GM19351 (cell line): ENCODE results near the gene ZFAND4.
"Not testable (repeated sequence)": the region's sequence is repeated elsewhere in the genome, so short reads cannot be mapped to it uniquely, and the experiment has no call there.

Experiments
- ATAC-seq: cut with Tn5 transposase; IDR thresholded peaks from one replicate; pipeline ENCODE4 v1.9.1; 2021; ENCODE audit warnings: mild to moderate bottlenecking, moderate library complexity; ENCODE audit not compliant: unreplicated experiment

ZFAND4 gene

DNA sequence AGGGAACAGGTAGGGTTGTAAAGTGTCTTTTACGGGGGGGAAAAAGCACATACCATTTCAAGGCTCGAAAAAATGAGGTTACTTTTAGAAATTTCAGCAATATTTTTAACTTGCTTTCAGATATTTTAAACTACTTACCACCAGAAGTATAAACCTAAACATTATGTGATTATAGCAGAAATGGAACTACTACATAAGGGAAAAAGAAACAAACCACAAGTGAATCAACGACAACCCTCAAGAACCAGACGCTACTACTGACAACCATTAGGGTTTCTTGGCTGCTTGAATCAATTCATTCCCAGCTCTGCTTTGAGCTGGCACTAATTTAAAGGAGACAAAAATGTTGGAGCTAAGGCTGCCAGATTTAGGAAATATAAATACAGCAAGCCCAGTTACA, 80.1 kb downstream of the ZFAND4 start:
- ATAC-seq: no peak

DNA sequence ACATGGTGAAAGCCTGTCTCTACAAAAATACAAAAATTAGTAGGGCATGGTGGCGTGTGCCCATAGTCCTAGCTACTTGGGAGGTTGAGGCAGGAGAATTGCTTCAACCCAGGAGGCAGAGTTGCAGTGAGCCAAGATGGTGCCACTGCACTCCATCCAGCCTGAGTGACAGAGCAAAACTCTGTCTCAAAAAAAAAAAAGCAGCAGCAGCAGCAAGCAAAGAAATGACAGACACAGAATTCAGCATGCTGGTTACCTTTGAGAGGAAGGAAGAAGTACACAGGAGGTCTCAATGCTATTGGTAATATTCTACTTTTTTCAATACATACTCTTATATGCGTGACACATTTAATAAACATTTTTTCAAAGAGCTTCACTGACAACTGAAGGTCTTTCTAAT, 81.3 kb downstream of the ZFAND4 start:
- ATAC-seq: no peak

DNA sequence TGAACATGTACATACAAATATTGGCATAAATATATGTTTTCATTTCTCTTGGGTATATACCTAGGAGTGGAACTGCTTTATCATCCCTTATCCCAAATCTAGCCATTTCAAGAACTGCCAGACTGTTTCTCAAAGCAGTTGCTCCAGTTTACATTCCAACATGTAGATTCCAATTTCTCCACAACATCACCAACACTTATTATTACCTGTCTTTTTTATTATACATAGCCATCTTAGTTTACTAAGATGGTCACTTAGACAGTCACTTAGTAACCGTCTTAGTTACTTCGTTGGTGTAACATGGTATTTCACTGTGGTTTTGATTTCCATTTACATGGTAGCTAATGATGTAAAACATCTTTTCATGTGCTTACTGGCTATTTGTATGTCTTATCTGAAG, 82.7 kb downstream of the ZFAND4 start:
- no peak for ATAC-seq

DNA sequence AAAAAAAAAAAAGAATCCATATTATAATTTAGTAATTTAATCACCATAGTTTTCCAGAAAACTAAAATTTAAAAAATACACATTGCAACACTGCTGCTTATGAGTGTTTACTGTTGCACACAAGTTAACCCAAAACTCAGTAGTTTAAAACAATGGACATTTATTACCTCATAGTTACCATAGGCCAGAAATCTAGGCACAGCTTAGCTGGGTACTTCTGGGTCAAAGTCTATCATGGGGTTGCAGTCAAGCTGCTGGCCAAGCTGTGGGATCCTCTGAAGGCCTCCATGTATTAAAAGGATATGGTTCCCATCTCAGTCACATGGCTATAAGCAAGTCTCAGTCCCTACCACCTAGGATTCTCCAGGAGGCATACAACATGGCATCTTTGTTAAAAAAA, 83.6 kb downstream of the ZFAND4 start:
- ATAC-seq: no peak

DNA sequence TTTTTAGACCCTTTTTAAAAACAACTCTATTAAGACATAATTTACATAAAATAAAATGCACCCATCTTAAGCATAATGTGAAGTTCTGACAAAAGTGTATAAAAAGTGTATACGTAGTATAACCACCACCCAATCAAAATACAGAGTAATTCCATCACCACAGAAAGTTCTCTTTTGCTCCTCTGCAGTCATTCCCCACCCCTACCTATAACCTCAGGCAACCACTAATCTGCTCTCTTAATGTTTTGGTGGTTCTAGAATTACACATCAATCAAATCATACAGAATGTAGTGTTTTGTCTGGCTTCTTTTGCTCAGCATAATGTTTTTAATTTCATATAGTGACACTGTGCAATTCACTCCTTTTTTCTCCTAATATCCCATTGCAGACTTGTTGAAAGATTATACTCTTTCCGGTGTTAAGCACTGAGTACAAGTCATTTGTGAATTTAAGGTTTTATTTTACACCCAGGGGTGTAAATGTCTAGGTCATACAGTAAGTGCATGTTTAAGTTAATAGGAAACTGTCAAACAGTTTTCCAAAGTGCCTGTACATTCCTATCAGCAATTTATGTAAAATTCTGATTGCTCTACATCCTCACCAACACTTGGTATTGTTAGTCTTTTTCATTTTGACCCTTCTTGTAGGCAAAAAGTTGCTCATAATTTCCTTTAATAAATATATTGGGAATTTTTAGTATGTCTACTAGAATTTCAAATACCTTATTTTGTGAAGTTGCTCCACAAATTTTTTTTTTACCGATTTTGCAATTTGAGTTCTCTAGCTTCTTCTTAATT, 86.3 kb downstream of the ZFAND4 start:
- ATAC-seq: no peak

DNA sequence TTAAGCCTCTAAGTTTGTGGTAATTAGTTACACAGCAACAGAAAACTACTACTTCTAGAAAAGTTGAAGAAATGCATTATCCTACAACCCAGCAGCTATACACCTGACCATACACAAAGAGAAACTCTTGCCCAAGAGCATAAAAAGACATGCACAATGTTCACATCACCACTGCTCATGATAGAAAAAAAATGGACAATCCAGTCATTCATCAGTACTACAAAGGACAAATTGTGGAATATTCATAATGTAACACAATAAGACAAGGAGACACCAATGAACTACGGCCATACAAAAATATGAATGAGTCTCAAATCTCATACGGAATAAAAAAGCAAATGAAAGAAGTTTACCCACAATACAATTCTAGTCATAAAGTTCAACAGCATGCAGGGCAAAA, 87.4 kb downstream of the ZFAND4 start:
- ATAC-seq: no peak

DNA sequence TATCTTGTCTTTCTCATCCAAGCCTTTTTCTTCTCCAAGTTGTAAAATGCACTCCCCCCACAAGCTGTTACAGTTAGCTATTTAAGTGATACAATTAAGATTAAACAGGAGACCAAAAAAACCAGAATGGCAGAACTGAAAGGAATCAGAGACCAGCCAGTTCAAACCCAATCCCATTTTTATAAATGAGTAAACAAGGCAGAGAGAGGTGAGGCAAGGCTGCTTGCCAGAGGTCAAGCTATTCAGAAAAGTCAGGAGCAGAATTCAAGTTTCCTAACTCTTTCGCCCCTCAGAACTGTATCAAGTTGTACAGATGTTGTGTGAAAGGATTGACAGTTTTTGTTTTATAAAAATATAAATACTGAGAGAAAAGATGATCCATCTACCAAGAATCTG, 90.2 kb downstream of the ZFAND4 start:
- no peak for ATAC-seq

DNA sequence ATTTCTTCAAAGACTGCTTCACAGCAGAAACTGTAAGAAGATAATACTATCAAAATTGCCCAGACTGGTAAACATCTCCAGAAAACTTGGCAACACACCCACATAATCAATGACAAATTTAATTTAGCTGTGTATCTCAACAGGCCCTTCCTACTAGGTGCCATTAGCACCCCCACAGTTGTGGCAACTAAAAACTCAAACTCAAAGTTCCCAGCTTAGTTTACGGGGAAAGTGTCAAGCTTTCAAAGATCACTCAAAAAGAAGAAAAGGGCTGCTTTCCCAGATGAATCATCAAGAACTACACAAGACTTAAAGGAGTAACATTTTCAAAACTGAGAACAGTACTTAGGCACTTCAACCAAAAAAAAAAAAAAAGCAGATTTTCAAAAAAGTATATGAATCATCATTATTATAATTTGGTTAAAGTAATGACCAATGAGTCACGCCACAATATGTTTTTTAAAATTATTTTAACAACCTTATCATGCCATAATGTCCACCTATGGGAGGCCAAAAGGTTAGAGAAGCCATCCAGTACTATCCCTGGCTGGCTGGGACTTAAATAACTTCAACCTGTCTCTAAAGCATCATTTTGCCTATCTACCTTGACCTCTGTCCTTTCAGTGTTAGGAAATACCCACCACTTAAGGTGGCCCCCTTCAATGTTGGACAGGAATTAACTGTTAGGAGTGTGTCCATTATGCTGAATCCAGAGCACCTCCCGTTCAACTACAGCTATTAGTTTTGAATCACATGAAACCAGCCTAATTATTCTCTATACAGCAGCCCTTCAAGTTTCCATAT, 90.8 kb downstream of the ZFAND4 start:
- ATAC-seq: no peak

DNA sequence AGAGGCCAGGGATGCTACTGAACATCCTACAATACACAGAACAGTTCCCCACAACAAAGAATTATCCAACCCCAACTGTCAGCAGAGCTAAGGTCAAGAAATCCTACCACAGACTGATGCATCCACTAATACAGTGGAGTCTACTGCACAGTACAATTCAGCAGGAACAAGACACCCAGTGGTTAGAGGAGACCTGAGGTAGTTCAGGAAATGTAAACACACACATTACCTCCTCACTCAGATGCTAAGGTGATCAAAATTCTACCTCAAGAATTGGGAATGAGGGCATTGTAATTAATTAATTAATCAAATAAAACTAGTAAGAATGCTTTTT, 91.4 kb downstream of the ZFAND4 start:
- peak; percentile 47 for ATAC-seq

DNA sequence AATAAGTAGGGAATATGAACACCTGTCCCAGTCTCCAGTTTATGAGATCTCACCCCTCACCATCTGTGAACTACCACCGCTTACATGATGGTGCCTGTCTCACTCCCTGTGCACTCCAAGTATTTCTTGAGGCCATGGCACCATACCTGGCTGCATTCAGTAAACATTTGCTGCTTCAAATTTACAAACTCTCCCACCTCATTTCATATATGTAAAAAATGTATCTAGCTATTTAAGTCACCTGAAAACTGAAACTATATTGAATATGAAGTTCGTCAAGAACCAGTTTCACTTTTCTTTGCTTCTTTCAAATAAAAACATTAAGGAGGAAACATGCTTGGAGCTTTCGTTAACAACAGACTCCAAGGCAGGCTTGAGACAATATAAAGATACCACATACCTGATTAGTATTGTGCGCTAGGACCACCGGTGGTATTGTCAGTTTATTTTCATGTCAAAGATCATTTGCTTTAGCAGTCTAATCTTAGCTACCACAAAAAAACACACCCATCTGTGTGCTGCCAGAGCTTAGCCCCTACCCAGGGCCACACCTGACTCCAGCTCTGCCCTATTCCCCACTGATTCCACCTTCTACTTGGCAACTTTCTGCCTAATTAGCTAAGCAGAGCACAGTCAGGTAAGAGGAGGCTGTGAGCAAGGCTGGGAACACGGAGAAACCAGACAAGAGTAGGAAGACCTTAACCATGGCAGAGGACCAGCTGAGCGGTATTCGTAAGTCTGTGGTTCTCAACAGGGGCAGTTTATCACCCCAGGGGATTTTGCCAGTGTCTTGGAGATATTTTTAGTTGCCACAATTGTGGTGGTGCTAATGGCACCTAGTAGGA, 92.0 kb downstream of the ZFAND4 start:
- ATAC-seq: peak; percentile 57

DNA sequence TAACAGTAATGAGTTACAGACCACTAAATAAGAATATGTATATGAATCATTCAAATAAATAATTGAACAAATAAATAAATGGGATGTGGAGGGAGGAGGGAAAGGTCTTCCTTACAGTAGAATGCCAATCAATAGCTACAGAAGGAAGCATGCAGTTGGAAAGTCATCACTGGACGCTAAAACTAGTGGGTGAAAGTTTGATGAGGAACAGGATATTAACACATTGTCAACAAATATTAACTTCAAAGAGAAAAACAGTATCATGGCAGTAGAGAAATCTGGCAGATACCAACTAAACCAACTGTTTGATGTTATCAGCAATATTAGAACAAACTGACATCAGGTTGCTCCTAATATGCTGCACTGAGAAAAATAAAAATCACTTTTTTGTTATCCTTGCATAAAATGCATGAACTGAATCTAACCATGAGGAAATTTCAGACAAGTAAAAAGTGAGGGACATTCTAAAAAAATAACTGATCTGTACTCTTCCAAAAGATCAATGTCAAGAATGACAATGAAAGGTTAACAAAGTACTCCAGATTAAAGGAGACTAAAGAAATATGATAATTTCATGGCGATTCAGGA, 94.1 kb downstream of the ZFAND4 start:
- ATAC-seq: no peak

DNA sequence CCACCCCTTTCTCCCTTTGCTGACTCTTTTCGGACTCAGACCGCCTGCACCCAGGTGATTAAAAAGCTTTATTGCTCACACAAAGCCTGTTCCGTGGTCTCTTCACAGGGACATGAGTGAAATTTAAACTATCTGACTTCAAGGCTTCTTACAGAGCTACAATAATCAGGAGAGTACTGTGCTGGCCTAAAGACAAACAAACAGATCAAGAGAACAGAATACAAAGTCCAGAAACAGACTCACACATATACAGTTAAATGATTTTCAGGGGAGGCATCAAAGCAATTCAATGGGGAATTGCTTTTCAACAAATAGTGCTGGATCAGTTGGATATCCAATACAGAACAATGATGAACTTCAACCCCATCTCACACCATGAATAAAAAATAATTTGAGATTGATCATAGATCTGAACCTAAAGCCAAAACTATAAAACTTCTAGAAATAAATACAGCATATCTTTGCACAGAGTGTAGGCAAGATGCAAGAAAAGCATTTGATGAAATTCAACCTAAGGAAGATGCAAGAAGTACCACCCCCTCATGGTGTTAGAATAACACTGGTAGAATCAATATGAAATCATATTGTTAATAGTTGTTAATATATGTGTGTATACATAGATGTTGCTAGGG, 96.5 kb downstream of the ZFAND4 start:
- ATAC-seq: no peak

DNA sequence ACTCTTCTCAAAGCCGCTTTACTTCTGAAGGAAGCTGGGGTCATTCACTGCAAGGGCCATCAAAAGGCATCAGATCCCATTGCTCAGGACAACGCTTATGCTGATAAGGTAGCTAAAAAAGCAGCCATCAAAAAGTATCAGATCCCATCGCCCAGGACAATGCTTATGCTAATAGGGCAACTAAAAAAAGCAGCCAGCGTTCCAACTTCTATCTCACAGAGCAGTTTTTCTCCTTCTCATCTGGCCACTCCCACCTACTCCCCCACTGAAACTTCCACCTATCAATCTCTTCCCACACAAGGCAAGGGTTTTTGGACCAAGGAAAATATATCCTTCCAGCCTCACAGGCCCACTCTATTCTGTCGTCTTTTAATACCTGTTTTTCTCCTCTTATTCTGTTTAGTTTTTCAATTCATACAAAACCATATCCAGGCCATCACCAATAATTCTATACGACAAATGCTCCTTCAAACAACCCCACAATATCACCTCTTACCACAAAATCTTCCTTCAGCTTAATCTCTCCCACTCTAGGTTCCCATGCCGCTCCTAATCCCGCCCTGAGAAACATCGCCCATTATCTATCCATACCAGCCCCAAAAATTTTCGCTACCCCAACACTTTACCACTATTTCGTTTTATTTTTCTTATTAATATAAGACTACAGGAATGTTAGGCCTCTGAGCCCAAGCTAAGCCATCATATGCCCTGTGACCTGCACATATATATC, 97.4 kb downstream of the ZFAND4 start:
- not testable (repeated sequence) for ATAC-seq

DNA sequence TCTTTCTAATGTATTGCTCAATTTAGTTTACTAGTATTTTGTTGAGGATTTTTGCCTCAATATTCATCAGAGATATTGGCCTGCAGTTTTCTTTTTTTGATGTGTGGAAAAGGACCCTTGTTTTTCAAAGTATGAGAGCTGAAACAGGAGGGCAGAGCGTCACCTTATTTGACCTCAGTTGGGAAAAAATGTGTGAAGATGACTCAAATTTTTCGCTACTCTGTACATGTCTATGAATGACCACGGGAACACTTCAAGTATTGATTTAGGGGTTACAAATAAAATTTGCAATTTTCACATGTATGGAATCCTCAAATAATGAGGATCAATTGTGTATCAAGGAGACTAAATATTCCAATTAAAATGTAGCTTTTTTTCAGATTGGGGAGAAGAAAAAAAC, 103.1 kb downstream of the ZFAND4 start:
- ATAC-seq: no peak

DNA sequence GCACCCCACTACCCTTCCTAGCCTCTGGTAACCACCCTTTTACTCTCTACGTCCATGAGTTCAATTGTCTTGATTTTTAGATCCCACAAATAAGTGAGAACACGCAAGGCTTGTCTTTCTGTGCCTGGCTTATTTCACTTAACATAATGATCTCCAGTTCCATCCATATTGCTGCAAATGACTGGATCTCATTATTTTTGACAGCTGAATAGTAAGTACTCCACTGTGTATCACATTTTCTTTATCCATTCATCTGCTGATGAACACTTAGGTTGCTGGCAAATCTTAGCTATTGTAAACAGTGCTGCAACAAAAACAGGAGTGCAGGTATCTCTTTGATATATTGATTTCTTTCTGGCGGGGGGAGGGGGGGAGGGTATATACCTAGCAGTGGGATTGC, 106.2 kb downstream of the ZFAND4 start:
- no peak for ATAC-seq
